Brain microvascular endothelial cell (primary cell): ENCODE results near the gene PHF21A.

Experiments
- DNase-seq: peaks from one replicate; pipeline ENCODE4 v3.0.0-alpha.2; 2020
- H3K27ac ChIP-seq: fragments of 250-450 bp; sonication (Bioruptor Pico); 2 replicates; pipeline ENCODE4 v1.5.1; 2020; ENCODE audit warnings: mild to moderate bottlenecking, moderate library complexity
- H3K27me3 ChIP-seq: fragments of 250-450 bp; sonication (Bioruptor Pico); replicated peaks from 2 replicates; pipeline ENCODE4 v1.5.1; 2020; ENCODE audit warnings: mild to moderate bottlenecking
- H3K36me3 ChIP-seq: fragments of 250-450 bp; sonication (Bioruptor Pico); replicated peaks from 2 replicates; pipeline ENCODE4 v1.5.1; 2020; ENCODE audit warnings: mild to moderate bottlenecking
- H3K4me3 ChIP-seq: 2 replicates; pipeline ENCODE4 v1.5.1; 2011; ENCODE audit warnings: low read depth, mild to moderate bottlenecking, control low read depth, low read length, moderate library complexity
- in situ Hi-C: cut with HindIII; loops from 2 replicates; pipeline ENCODE4 v1.10.0; 2017; ENCODE audit warnings: low sequenced_read_pairs, low pct_ligation_motif_present
- TF ChIP-seq, protein P1 (sequence below): IDR thresholded peaks from 2 replicates; pipeline ENCODE4 v1.5.1; 2011; ENCODE audit warnings: low read depth, mild to moderate bottlenecking, moderate library complexity, low read length, control low read depth, inconsistent platforms; ENCODE audit errors: missing control alignments

The PHF21A gene

DNA sequence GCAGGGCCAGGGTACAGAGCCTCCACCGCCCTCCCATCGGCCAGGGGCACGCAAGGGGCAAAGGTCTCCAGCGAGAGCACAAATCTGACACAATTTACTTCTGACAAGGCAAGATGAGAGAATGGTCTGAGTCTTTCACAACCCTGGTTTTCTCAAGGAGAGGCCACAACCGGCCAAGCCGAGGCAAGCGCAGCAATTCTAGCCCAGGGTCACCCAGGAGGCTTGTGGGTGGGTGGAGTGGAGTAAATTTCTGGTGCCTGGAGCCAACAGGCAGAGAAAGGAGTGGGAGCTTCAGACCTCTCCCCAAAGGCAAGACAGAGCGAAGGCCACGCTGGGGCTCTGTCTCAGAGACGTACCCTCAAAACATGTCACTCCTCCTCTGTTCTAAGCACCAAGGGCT lies 189.5 kb downstream of the PHF21A start:
- H3K27ac ChIP-seq = no peak overlapping the region
- no peak overlapping the region for H3K4me3 ChIP-seq
- in situ Hi-C loops = no loop called here
- H3K27me3 ChIP-seq = no peaks in the 10 kb centered on the region
- H3K36me3 ChIP-seq = peaks cover 35% of the 10 kb centered on the region
- TF ChIP-seq, protein P1, sequence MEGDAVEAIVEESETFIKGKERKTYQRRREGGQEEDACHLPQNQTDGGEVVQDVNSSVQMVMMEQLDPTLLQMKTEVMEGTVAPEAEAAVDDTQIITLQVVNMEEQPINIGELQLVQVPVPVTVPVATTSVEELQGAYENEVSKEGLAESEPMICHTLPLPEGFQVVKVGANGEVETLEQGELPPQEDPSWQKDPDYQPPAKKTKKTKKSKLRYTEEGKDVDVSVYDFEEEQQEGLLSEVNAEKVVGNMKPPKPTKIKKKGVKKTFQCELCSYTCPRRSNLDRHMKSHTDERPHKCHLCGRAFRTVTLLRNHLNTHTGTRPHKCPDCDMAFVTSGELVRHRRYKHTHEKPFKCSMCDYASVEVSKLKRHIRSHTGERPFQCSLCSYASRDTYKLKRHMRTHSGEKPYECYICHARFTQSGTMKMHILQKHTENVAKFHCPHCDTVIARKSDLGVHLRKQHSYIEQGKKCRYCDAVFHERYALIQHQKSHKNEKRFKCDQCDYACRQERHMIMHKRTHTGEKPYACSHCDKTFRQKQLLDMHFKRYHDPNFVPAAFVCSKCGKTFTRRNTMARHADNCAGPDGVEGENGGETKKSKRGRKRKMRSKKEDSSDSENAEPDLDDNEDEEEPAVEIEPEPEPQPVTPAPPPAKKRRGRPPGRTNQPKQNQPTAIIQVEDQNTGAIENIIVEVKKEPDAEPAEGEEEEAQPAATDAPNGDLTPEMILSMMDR = no peak
- DNase-seq = no peak

DNA sequence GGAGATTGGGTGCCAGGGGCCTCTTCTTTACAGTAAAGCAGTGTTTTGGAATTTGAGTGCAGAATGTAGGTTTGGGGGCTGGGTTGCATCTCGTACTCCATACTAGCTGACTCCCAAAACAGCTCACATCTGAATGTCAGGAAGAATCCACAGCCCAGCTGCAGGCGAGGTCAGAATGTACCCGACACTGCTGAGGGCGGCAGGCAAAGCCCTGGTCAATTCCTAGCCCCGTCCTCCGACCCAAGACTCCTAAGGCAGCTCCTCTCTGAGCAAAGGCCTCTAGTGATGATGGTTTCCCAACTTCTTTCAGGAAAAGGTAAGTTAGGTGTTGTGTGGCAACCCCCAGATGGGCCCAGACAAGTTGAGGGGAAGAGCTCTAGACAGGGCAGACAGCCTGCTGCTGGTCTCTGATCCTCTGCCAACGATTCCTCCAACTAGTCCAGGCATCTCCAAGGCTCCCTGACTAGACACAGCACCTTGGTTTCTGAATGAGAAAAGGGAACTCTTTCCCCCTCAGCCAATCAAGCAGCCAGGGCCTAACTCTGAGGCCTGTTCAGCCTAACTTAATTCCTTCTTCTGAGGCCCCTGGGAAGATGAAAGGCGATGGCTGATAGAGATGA lies 190.2 kb downstream of the PHF21A start:
- Histone ChIP-seq H3K4me3 (no peak overlapping the region), H3K36me3 (peaks cover 30% of the 10 kb centered on the region), H3K27ac (no peak overlapping the region), H3K27me3 (no peaks in the 10 kb centered on the region)
- TF ChIP-seq, protein P1 = no peak
- no peak for DNase-seq
- in situ Hi-C loops = no loop called here

DNA sequence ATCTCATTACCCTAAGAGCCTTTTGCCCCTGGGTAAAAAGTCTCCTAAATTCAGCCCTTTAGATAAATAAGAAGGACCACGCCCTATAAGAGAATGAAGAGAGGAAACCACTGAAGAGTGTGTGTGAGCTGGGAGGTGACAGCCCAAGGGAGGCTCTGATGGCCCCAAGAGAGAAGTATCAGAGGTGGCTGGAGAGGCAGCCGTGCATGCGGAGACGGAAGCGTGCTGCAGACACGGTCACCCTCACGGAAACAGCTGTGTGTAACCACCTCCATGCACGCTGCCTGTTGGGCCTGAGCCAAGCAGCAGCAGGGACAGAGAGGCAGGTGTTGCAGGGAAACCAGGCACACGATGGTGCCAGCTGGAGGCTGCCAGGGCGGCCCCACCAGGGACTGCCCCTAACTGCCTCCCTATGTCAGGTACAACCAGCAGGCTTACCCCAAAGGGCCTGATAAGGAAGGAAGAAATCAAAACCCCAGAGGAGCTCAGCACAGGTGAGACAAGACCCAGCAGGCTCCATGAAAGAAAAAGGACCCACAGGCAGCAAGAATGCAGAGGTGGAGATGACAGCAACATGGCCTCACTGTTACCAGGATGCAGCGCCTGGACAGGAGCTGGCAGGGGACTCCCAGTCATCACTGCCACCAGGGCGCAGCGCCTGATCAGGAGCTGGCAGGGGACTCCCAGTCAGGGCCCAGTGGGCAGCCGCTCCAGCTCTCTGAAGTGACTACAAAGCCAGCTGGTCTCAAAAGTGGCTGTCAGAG lies 191.0 kb downstream of the PHF21A start:
- Histone ChIP-seq H3K27me3 (no peaks in the 10 kb centered on the region), H3K27ac (no peak overlapping the region), H3K36me3 (peaks cover 24% of the 10 kb centered on the region), H3K4me3 (no peak overlapping the region)
- DNase-seq = no peak
- in situ Hi-C loops = no loop called here
- TF ChIP-seq, protein P1 = no peak

DNA sequence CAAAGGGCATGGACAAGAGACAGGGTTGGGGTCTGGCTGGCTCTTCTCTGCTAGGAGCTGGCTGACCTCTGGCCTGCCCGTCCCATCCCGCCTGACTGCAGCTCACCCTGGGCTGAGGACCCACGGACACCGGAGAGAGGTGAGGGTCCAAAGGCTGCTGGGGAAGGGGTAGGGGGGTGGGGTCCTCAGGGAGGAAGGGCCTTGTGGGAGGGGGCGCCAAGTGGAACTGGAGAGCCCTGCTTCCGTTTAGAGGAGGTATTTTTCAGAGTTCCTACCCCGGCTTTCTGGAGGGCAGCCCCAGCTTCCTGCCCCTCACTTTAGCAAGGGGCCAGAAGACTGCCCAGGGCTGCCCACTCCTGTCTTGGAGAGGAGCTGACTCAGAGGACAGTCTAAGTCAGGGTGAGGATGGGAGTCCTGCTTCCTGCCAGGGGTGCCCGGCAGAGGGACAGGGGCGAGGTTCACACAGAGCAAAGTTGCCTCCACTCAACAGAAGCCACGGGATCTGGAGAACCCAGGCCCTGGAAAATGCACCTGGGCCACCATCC lies 191.7 kb downstream of the PHF21A start:
- Histone ChIP-seq H3K4me3 (no peak overlapping the region), H3K36me3 (peaks cover 18% of the 10 kb centered on the region), H3K27me3 (peaks cover 3% of the 10 kb centered on the region), H3K27ac (no peak overlapping the region)
- in situ Hi-C loops = no loop called here
- TF ChIP-seq, protein P1 = no peak
- no peak for DNase-seq

DNA sequence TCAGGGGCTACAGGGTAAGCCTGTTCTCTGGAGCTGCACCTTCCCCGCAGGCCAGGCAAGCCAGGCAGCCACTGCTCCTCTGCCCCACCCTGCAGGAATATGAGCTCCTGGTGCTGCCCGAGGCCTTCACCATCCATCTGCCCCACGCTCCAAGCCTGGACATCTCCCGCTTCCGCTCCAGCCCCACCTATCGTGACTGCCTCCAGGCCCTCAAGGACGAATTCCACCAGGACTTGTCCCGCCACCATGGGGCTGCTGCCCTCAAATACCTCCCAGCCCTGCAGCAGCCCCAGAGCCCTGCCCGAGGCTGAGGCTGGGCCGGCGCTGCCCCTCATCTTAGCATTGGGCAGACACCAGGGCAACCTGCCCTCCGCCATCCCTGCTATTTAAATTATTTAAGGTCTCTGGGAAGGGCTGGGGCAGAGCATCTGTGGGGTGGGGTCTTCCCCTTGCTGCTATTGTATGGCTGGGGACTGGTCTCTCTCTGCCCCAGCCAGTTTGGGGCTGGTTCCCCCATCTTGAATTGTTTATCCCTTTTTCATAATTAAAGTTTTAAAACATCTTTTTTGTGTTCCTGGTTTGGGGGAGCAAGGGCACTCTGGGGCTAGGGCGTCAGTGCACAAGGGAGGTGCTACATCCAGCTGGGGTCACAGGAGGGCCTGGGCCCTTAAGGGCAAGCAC lies 192.6 kb downstream of the PHF21A start:
- Histone ChIP-seq H3K4me3 (no peak overlapping the region), H3K36me3 (peaks cover 14% of the 10 kb centered on the region), H3K27me3 (peaks cover 8% of the 10 kb centered on the region), H3K27ac (no peak overlapping the region)
- TF ChIP-seq, protein P1 = no peak
- no peak for DNase-seq
- in situ Hi-C loops = no loop called here
